Nucleus accumbens (tissue), 56 donors: ENCODE results near the gene BAG3.
"Not testable (repeated sequence)": the region's sequence is repeated elsewhere in the genome, so short reads cannot be mapped to it uniquely, and the experiment has no call there.

ENCODE experiments used
- DNase-seq, 56 donors: peaks; one replicate each; lab custom pipeline; 2025; lab: John Stamatoyannopoulos, UW

Gene BAG3

DNA sequence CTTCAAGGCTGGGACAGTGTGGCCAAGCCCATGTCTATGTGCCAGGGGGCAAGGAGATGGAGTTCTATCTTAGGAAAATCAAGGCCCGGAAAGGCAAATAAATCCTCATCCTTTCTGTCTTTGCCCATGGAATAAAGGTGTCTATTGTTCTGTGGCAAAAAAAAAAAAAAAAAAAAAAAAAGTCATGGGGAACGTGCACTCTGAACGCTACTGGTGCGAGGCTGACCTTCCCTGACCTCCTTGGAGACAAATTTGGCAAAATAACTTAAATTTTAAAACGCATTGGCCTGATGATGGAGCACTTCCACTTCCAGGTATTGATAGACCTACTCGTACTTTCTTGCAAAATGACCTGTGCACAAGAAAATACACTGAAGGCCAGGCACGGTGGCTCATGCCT, 12.2 kb upstream of the BAG3 start:
- DNase-seq, result no peak

DNA sequence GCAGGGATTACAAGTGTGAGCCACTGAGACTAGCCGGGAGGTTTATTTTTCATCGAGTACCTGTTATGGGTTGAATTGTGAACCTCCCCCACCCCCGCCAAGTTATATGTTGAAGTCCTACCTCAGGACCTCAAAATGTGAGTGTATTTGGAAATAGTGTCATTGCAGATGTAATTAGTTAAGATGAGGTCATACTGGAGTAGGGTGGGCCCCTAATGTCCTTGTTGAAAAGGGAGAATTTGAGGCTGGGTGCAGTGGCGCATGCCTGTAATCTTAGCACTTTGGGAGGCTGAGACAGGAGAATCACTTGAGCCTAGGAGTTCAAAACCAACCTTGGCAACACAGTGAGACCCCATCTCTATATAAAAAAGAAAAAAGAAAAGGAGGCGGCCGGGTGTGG, 10.8 kb upstream of the BAG3 start:
- no peak for DNase-seq

DNA sequence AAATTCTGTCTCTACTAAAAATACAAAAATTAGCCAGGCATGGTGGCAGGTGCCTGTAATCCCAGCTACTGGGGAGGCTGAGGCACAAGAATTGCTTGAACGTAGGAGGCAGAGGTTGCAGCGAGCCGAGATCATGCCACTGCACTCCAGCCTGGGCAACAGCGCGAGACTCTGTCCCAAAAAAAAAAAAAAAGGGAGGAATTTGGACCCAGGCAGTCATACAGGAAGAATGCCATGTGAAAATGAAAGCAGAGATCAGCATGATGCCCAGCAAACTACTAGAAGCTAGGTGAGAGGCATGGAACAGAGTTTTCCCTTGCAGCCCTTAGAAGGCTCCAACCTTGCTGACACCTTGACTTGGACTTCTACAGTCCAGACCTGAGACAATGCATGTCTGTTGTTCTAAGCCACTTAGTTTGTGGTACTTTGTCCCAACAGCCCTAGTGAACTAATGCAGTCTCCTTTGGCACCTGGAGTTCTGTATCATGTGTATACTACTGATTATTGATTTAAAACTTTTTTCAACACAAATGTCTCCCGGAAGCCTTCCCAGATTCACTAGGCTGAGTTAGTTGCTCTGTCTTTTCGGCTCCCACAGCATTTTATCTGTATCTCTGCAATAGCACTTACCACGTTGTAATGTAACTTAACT, 10.2 kb upstream of the BAG3 start:
- DNase-seq, result no peak

DNA sequence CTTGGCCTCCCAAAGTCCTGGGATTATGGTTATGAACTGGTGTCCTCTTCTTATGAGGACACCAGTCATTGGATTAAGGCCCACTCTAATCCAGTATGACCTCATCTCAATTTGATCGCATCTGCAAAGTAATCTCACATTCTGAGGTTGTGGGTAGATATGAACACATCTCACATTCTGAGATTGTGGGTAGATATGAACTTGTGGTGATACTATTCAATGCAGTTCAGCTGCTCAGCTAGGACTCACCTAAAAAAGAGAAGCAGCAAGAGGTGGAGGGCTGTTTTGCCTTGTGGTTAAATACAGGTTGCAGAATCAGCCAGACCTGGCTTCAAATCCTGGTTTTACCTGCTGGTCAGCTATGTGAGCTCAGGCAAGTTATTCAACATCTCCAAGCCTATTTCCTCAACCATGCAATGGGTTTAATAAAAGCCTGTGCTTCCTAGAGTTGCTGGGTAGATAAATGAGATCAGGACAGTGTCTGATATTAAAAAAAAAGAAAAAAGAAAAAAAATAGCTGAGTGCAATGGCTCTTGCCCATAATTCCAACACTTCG, 8.5 kb upstream of the BAG3 start:
- no peak for DNase-seq

DNA sequence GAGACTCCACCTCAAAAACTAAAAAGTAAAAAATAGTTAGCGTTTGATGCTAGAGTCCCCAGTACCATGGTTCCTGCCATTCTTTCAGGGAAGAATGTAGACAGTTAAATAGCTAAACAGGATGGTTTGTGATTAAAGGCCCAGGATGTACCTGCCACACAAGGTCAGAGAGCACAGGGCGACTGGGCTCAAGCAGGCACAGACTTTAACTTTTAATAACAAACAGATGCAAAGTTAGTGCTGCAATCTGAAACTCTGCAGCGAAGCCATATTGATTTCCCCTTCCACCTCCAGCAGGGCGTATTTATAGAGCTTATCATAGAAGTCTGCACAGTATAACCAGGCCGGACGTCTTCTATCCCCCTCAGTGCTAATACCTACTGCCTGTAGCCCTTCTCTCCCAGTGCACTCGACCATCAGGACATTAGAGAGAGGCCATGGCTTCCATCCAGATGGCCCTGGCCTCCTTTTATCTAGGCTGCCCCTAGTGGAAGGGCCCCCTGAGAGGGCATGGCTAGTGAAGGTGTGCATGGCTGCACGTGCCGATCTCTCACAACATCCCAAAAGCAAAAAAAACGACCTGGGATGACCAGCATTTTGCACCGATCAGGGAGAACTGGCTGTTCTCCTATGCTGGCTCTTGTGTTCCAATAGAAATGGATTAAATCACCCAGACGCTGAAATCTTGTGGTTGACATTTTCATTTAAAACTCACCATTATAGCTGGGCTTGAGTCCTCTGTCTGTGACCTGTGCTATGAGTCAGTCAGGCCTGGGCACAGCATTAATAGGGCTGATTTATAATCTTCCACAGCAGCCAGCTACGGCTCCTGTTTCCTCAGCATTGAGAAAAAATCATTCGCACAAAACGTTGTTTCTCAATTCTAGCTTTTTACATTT, 7.6 kb upstream of the BAG3 start:
- peak in 2 of 56 donors; percentile 2 to 7 for DNase-seq

DNA sequence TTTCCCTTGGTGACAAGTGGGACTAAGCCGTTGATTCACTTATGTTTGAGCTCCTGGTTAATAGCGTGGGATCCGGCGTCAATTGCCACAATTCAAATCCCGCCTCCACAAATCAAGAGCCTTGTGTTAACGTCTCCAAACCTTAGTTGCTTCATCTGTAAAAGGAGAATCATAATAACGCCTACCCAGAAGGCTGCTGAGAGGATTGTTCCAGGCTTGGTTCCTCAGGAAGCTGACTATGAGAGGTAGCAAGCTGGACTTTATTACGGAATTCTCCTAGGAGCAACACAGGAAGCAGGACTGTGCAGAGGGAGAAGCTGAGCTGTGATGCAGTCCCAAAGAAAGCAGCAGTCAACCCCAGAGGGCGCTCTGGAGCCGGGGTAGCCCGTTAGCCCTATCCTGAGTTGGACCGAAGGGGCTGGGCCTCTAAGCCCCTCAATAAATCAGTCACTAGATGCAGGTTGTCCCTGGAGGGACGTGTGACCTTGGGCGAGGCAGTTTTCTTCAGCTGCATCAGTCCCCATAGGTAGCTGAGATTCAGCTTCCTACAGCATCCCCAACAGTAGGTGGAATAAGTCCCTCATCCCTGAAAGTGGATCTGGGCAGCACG, 6.9 kb upstream of the BAG3 start:
- peak in 16 of 56 donors; percentile 13 to 68 (median 46) for DNase-seq

DNA sequence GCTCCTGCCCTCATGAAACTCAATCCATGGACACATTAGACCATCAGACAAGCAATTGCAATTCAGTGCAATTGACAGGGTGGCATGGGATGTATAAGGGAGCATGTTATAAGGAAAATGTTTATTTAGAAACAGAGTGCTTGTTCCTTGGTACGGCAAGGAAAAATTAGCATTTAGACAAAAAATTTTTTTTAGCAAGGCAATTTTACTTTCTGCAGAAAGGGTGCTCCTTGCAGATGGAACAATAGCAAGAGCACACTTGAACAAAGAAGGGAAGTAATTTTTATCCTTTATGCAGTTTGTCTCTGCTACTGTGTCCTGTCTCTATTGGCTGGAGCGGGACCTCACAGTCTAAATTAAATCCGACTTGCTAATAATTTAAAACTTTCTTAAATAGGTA, 6.2 kb upstream of the BAG3 start:
- no peak for DNase-seq

DNA sequence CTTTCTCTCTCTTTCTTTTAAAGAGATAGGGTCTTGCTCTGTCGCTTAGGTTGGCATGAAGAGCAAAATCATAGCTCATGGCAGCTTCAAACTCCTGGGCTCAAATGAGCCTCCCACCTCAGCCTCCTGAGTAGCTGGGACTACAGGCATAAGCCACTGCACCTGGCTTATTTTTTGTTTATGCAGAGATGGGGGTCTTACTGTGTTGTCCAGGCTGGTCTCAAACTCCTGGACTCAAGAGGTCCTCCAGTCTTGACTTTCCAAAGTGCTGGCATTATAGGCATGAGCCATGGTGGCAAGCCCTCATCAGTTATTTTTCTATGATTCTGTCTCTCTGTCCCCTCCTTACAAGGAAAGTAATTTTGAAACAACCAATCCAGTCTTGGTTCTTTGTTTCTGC, 1.1 kb upstream of the BAG3 start:
- DNase-seq, result no peak

DNA sequence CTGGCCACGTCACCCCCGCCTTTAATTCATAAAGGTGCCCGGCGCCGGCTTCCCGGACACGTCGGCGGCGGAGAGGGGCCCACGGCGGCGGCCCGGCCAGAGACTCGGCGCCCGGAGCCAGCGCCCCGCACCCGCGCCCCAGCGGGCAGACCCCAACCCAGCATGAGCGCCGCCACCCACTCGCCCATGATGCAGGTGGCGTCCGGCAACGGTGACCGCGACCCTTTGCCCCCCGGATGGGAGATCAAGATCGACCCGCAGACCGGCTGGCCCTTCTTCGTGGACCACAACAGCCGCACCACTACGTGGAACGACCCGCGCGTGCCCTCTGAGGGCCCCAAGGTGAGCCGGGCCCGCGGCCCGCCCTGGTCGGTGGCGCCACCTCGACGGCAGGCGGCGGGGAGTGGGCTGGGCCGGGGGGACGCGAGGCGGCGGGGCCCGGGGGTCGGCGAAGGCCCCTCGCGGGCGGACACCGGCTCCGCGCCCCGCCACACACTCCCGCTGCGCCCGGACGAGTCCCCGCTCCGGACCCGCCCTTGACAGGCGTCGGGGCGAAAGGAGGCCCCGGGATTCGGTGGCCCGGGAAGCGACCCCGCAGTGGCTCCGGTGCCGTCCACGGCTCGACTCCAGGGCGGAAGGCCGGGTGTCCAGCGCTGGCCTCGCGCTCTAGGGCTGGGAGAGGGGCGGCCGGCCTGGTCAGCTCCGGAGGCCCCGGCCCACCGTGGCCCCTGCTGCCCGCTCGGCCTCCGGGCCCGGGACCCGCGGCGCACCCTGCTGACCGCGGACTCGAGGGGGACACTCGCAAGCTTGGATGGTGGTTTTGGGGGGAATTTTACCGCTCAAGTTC, 557 bp downstream of the BAG3 start:
- DNase-seq, result peak in 7 of 56 donors; percentile 21 to 65 (median 45)

DNA sequence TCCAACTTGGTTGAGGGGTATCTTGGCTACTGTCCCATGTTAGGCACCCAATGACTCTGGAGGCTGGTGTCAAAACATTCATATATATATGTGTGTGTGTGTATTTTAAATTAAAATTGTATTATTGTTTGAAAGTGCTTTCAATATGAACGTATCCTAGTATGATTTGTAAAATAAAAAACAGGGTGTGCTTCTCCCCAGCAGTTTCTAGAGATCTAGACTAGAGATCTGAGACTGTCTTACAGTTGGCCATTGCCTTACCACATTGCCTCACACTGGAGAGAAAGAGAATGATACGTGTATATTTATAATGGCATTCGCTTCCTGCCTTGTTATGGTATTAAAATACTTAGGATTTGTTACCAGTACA, 1.2 kb downstream of the BAG3 start:
- peak in 1 of 56 donors; percentile 10 for DNase-seq

DNA sequence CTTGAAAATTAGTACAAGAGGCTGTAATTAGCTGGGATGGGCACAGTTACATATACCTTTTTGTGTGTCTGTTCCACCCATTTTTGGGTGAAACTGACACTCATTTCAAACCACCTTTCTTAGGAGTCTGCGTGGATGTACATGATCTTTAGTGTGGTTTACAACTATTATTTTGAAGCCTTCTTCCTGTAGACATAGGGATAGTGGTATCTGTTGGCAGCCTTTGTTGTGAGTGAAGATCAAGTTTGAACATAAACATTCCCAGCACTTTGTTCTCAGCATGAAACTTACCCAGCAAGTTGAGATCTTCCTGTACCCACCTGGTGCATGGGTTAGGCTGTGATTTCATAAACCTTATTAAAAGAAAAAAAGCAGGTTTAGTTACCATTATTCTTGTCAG, 2.0 kb downstream of the BAG3 start:
- no peak for DNase-seq

DNA sequence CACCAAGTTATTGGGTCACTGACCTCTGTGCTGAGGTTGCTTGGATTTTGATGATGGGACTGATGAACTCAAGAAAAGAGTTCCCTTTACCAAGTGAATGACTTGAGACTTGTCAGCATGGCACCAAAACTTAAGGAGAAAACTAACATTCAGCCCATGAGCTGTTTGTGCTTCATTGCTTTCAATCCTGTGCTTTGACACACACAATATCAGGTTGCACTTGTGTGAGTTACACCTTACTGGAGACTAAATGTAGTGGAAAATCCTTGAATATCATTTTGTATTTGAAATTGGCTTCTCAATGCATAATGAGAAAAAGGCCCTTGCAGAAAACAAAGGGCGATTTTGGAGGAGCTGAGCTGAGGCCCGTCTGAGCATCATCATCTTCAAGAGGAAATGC, 2.7 kb downstream of the BAG3 start:
- DNase-seq, result no peak

DNA sequence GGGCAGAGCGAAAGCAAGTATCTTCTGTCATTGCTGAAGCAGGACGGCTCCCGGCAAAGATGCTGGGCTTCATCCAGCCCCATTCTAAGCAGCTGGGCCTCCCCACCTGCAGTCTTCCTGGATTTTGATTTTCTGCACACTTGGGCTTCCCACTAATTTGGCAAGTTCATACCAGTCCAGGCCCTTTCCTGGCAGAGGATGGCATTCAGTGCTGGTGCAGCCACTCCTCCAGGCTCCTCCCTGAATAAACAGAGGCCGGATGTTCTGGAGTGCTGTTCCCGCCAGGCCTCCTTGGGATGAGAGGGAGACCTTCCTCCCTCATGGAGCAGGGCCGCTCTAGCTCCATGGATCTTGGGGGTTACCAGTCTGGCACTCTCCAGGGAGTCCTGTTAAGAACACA, 3.4 kb downstream of the BAG3 start:
- peak in 7 of 56 donors; percentile 14 to 68 (median 23) for DNase-seq

DNA sequence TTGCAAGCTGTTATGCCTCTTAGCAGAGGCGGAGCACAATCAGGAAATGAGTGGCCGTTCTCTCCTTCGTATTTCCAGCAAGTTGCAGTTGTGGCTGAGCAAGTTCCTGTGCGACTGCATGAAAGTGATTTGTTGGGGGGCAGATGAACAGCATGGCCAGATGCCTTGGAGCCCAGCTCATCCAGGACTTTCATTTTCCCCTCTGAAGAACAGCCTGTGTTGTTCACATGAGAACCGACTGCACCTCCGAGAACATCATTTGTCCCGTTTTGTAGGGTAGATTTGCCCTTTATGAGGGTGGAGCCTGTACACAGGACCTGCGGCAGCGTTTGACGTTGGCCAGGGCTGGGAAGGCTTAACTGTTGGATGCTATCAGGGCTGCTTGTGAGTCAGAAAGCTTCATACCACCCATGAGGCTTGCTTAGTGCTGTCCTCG, 4.4 kb downstream of the BAG3 start:
- DNase-seq, result peak in 1 of 56 donors; percentile 39

DNA sequence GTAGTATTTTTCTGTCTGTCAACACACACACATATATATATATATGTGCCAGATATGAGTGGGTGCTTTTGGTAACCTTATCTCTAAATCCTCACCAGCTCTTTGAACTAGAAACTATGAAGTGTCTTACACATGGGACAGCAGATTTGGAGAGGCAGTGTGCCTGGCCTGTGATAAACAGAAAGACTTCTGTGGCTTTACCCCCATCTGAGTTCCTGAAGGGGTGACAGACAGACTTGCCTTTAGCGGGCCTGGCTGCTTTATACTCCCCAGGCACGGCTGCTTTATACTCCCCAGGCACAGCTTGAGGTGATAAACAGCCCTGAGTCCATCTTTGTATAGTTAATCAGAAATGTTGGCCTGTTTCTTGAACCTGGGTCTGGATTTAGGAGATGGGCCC, 5.6 kb downstream of the BAG3 start:
- no peak for DNase-seq

DNA sequence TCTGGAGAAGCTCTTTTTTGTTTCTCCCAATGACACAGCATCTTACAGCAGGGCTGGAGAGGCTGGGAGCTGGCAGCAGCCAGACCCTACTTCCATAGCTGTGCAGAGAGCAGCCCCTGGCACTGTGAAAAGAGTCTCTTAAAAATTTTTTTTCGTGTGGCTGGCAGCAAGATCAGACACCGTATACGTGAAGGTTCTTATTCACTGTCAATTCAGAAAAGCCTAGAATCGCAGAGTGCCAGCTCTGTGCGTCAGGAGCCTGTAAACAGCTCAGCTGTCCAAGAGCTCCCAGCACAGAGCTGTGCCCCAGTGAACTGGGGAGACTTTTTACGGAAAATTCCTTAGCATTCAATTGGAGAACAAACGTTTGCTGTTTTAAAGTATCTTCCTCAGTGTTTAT, 6.5 kb downstream of the BAG3 start:
- peak in 31 of 56 donors; percentile 10 to 74 (median 37) for DNase-seq

DNA sequence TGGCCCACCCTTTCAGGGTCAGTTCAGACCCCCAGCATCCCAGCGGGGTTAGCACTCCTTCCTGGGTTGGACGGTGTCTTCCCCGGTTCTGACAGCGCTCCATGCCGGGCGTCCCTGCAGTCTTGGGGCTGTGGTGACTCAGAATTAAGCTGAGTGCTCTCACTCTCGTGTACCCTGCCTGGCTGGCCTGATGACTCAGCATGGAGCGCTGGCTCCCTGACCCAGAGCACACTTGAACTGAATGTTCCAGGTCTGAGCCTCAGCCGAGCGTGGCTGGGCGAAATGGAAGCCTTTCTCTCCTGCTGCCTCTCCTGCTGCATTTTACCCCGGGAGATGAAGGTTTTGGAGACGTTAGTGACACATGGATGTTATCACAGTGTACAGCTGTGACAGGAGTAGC, 7.1 kb downstream of the BAG3 start:
- peak in 32 of 56 donors; percentile 10 to 80 (median 38) for DNase-seq

DNA sequence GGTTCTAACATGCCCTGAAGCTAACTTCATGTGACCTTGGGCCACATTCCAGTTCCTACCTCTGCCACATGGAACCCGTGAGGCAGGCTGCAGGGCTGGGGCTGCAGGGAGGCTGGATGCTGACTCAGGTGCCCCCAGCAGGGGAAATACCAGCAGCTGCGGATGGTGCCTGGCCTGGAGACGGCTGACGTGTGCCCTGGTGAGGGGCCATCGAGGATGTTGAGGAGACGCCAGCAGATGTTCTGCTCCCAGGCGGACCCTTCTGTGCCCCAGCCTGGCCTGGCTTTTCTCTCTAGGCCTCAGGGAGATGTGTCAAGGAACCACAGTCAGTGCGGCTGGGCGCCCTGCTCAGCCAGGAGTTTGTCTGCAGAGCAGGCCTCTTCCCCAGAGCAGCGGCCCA, 8.8 kb downstream of the BAG3 start:
- DNase-seq, result peak in 1 of 56 donors; percentile 19

DNA sequence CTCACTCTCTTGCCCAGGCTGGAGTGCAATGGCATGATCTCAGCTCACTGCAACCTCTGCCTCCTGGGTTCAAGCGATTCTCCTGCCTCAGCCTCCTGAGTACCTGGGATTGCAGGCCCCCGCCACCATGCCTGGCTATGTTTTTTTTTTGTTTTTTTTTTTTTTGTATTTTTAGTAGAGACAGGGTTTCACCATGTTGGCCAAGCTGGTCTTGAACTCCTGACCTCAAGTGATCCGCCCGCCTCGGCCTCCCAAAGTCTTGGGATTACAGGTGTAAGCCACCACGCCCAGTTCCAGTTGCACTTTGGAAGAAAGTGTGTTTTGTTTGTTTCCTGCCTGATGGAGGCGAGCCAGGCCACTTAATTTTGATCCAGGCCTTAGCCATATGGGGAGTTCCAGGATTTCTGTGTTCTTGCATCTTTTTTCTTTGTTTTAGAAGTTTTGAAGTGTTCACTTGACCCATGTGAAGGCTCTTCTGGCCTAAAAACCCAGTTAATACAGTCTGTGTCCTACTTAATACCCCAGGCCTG, 11.0 kb downstream of the BAG3 start:
- not testable (repeated sequence) for DNase-seq
